ENCODE results near the gene MAP2K3. TPM values are rescaled to one million over a fixed set of nuclear protein-coding genes. Genes with fewer than 3 reads are reported as not detected.
A peak's percentile ranks its signal among the peaks of the same experiment; 100 is the strongest.

MAP2K3 gene
- total RNA-seq, 6 donors from 2014 or later: 45.1 to 134 (median 79.5) TPM

DNA sequence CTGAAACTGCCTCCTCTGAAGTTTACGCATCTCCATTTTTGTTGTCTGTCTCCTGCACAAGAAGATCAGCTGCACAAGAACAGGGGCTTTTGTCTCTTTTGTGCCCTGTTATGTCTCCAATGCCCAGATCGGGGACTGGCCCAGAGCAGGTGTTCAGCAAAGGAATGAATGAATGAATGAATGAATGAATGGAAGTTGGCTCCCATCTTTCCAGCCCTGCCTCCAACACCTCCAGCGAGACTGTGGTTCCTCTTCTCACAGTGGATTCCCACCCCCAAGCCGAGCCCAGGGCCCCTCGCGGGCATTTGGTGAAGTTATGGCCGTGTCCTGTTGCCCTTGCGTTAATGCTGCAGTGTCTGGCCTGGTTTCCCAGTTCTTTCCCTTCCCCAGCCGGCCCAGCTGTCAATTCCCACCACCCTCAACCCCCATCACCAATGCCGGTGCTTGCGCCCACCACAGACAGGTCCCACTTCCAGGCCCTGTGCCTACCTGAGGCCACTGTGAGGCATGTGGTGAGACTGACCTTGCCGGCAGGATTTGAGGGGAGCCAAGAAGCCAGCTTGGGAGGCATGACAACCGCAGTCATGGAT, 70.4 kb downstream of the MAP2K3 start:
- ATAC-seq (ENCODE audit: low FRiP score in 2 of 2) (no peak), DNase-seq (peak in 1 of 2 donors; percentile 59)
- H3K4me3 ChIP-seq: no peak overlapping the region

DNA sequence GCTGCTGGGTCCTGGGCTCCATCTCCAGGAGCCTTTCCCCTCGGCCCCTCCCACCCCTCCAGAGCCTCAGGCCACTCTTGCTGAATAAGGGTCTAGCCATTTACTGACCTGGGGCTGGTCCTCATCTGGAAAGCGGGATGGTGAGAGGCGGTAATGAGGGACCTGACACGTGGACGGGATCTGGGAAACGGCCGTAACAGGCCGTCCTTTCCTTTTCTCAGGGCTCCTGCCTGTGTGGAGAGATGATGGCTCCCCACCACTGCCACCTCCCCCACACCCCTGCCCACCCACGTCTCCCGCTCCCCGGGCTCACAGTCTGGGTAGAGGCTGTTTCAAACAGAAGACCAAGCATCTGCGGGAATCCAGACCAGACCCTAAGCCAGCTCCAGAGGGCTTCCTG, 71.1 kb downstream of the MAP2K3 start:
- 80 to 100% methylated on average over 4 to 12 of the region's 12 CpGs for WGBS, 2 donors
- Histone ChIP-seq H3K4me3 (no peak overlapping the region), H3K27me3 (no peaks in the 10 kb centered on the region), H3K36me3 (no peaks in the 10 kb centered on the region), H3K4me1 (peaks cover 5 to 14% (median 8%) of the 10 kb centered on the region in 4 donors), H3K27ac (no peak overlapping the region), H3K9me3 (no peaks in the 10 kb centered on the region)
- no peak for DNase-seq
- no peak for ATAC-seq (ENCODE audit: low FRiP score in 2 of 2)
- no peak for TF ChIP-seq EP300 (IDR thresholded peaks at IDR 0.05)
- TF ChIP-seq, protein P1, sequence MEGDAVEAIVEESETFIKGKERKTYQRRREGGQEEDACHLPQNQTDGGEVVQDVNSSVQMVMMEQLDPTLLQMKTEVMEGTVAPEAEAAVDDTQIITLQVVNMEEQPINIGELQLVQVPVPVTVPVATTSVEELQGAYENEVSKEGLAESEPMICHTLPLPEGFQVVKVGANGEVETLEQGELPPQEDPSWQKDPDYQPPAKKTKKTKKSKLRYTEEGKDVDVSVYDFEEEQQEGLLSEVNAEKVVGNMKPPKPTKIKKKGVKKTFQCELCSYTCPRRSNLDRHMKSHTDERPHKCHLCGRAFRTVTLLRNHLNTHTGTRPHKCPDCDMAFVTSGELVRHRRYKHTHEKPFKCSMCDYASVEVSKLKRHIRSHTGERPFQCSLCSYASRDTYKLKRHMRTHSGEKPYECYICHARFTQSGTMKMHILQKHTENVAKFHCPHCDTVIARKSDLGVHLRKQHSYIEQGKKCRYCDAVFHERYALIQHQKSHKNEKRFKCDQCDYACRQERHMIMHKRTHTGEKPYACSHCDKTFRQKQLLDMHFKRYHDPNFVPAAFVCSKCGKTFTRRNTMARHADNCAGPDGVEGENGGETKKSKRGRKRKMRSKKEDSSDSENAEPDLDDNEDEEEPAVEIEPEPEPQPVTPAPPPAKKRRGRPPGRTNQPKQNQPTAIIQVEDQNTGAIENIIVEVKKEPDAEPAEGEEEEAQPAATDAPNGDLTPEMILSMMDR (IDR thresholded peaks at IDR 0.05): no peak
- no peak for TF ChIP-seq POLR2A (IDR thresholded peaks at IDR 0.05)
- TF ChIP-seq POLR2AphosphoS5 (IDR thresholded peaks at IDR 0.05): no peak

More for the DNA sequence above, 70.4 kb downstream of the MAP2K3 start:
- Histone ChIP-seq H3K27me3 (no peaks in the 10 kb centered on the region), H3K9me3 (no peaks in the 10 kb centered on the region), H3K36me3 (no peaks in the 10 kb centered on the region), H3K27ac (no peak overlapping the region), H3K4me1 (peaks cover 4 to 14% (median 8%) of the 10 kb centered on the region in 4 donors)
- TF ChIP-seq POLR2A (IDR thresholded peaks at IDR 0.05) (no peak), POLR2AphosphoS5 (IDR thresholded peaks at IDR 0.05) (no peak), EP300 (IDR thresholded peaks at IDR 0.05) (no peak)
- TF ChIP-seq, protein P1 (IDR thresholded peaks at IDR 0.05): no peak
- 86 to 94% methylated on average over 13 of the region's 13 CpGs for WGBS, 2 donors

GRCh38 chr17:21356537-21357127, 72.1 kb downstream of the MAP2K3 start:
- no peaks in the 10 kb centered on the region for H3K9me3 ChIP-seq
- no peak overlapping the region for H3K4me3 ChIP-seq
- no peaks in the 10 kb centered on the region for H3K27me3 ChIP-seq
- no peaks in the 10 kb centered on the region for H3K36me3 ChIP-seq
- no peak for DNase-seq
- H3K27ac ChIP-seq: no peak overlapping the region
- 89 to 92% methylated on average over 2 of the region's 2 CpGs for whole genome bisulfite sequencing, 2 donors
- TF ChIP-seq POLR2A (IDR thresholded peaks at IDR 0.05) (no peak), EP300 (IDR thresholded peaks at IDR 0.05) (no peak), POLR2AphosphoS5 (IDR thresholded peaks at IDR 0.05) (no peak)
- TF ChIP-seq, protein P1 (IDR thresholded peaks at IDR 0.05): no peak
- H3K4me1 ChIP-seq: peaks cover 5 to 14% (median 8%) of the 10 kb centered on the region in 4 donors
- ATAC-seq (ENCODE audit: low FRiP score in 2 of 2): no peak

- DNase-seq (no peak), ATAC-seq (ENCODE audit: low FRiP score in 2 of 2) (no peak)
- no peaks in the 10 kb centered on the region for H3K9me3 ChIP-seq
- no peaks in the 10 kb centered on the region for H3K27me3 ChIP-seq
- peaks cover 5 to 14% (median 8%) of the 10 kb centered on the region in 4 donors for H3K4me1 ChIP-seq
- TF ChIP-seq EP300 (IDR thresholded peaks at IDR 0.05) (no peak), POLR2A (IDR thresholded peaks at IDR 0.05) (no peak), POLR2AphosphoS5 (IDR thresholded peaks at IDR 0.05) (no peak)
- TF ChIP-seq, protein P1 (IDR thresholded peaks at IDR 0.05): no peak
- no peaks in the 10 kb centered on the region for H3K36me3 ChIP-seq
- 88 to 95% methylated on average over 4 to 5 of the region's 5 CpGs for WGBS, 2 donors
- no peak overlapping the region for H3K27ac ChIP-seq
- H3K4me3 ChIP-seq: no peak overlapping the region
Observed at GRCh38 chr17:21357281-21357680, 72.8 kb downstream of the MAP2K3 start.
